Right lobe of liver (tissue), 6 donors: ENCODE measurements around the gene PCYT1B. TPM values are rescaled to one million over a fixed set of nuclear protein-coding genes. Genes with fewer than 3 reads are reported as not detected.

Experiments
- ATAC-seq, 4 donors: fragments of 200-7000 bp; cut with Tn5 transposase; one replicate each; pipeline ENCODE4 v1.9.1; 2020; ENCODE audit warnings: mild to moderate bottlenecking in 4 of 4, moderate library complexity in 4 of 4
- DNase-seq, 3 donors: peaks; one replicate each; pipeline ENCODE4 v3.0.0-alpha.2; 2020
- H3K27ac ChIP-seq, 3 donors: fragments of 200-600 bp; one replicate each; pipeline ENCODE4 v1.8.0; 2022
- H3K27me3 ChIP-seq, 2 donors: fragments of 200-600 bp; one replicate each; pipeline ENCODE4 v1.8.0; 2022
- H3K36me3 ChIP-seq, 4 donors: fragments of 200-600 bp; sonication (generic) in 1 of 4; one replicate each; pipeline versions ENCODE4 v1.5.1 to v1.8.0; 2017 to 2022; ENCODE audit warnings: control low read depth in 1 of 4
- H3K4me1 ChIP-seq, 4 donors: fragments of 200-600 bp; sonication (generic) in 1 of 4; one replicate each; pipeline versions ENCODE4 v1.5.1 to v1.8.0; 2017 to 2022; ENCODE audit warnings: control low read depth in 1 of 4
- H3K4me3 ChIP-seq, 3 donors: fragments of 200-600 bp; one replicate each; pipeline ENCODE4 v1.8.0; 2022
- H3K9me3 ChIP-seq, 4 donors: fragments of 200-600 bp; sonication (generic) in 1 of 4; one replicate each; pipeline versions ENCODE4 v1.5.1 to v1.8.0; 2017 to 2022; ENCODE audit warnings: control low read depth in 1 of 4
- POLR2A ChIP-seq: fragments of 450-650 bp; IDR thresholded peaks from one replicate; pipeline ENCODE4 v1.6.1; 2017; ENCODE audit warnings: antibody characterized with exemption, mild to moderate bottlenecking
- WGBS: methylation state at CpG from one replicate; pipeline ENCODE4 v1.1.6; 2018; ENCODE audit warnings: low coverage, low lambda C conversion rate; ENCODE audit not compliant: insufficient coverage; ENCODE audit errors: missing lambda C conversion rate; 5-methylcytosine and 5-hydroxymethylcytosine counted together
- intact Hi-C, 2 donors: fragments of 100-400 bp; cut with DNase I; formaldehyde crosslinking; loops; one replicate each; pipeline versions ENCODE4 v1.11.2 to v1.14.1; 2022
- total RNA-seq, 6 experiments: library from RNA; depleted of rRNA in 2 of 6; stranded (reverse); fragments of >200 nt in 2 of 6; fragmentation: NEBNext Ultra II Directional in 3 of 6; extraction: Animal tissue kit (Norgen Biotek cat#: 25700) in 3 of 6; gene quantifications; one replicate each; pipeline versions ENCODE4 v1.1.0 to v1.2.4, GENCODE V29; 2016 to 2023
- TF ChIP-seq, protein P1 (sequence below), 4 donors: fragments of 200-600 bp in 3 of 4; fragments of 450-650 bp in 1 of 4; IDR thresholded peaks; one replicate each; pipeline versions ENCODE4 v1.5.1 to v1.8.0; 2016 to 2022; ENCODE audit warnings: antibody characterized with exemption in 4 of 4, mild to moderate bottlenecking in 2 of 4
- donor health status: DM: no; HTN: yes; CAD: no.
- donor health status: DM: no; HTN: no; CAD: no.
- donor health status: DM: no; HTN: no; CAD: no.
- donor health status: DM: no; HTN: yes; CAD: no.
- donor health status: DM: no; HTN: yes; CAD: no.

Gene PCYT1B
- total RNA-seq, 6 experiments from 2014 or later: 0.04 to 0.20 (median 0.08) TPM; not detected in 2

DNA sequence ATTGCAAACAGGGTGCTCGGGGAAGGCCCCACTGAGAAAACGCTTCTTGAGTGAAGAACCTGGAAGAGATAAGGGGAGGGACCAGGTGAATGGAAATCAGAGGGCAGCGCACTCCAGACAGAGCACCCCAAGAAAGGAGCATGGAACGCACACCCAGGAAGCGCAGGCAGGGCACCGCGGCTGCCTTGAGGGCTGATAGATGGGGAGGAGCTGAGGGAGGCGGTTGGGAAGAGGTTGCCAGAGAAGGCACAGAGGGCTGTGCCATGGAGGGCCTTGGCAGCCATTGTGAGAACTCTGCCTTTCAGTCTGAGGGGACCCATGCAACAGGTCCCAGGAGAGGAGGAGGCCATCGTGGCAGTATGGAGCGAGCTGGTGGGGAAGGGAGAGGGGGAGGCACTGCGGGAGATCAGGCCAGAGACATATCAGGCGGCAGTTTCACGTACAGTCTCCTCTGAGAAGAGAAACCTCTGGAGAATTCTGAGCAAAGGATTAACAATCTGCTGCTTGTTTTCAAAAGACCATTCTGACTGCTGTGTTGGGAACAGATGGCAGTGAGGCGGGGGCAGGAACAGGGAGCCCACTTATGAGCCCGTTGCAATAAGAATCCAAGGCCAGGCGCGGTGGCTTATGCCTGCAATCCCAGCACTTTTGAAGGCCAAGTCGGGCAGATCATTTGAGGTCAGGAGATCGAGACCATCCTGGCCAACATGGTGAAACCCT is 83.7 kb downstream of the PCYT1B start:
- TF ChIP-seq, protein P1, sequence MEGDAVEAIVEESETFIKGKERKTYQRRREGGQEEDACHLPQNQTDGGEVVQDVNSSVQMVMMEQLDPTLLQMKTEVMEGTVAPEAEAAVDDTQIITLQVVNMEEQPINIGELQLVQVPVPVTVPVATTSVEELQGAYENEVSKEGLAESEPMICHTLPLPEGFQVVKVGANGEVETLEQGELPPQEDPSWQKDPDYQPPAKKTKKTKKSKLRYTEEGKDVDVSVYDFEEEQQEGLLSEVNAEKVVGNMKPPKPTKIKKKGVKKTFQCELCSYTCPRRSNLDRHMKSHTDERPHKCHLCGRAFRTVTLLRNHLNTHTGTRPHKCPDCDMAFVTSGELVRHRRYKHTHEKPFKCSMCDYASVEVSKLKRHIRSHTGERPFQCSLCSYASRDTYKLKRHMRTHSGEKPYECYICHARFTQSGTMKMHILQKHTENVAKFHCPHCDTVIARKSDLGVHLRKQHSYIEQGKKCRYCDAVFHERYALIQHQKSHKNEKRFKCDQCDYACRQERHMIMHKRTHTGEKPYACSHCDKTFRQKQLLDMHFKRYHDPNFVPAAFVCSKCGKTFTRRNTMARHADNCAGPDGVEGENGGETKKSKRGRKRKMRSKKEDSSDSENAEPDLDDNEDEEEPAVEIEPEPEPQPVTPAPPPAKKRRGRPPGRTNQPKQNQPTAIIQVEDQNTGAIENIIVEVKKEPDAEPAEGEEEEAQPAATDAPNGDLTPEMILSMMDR (IDR thresholded peaks at IDR 0.05): no peak
- no peak for TF ChIP-seq POLR2A
- WGBS: 79% methylated on average over 8 of the region's 19 CpGs

DNA sequence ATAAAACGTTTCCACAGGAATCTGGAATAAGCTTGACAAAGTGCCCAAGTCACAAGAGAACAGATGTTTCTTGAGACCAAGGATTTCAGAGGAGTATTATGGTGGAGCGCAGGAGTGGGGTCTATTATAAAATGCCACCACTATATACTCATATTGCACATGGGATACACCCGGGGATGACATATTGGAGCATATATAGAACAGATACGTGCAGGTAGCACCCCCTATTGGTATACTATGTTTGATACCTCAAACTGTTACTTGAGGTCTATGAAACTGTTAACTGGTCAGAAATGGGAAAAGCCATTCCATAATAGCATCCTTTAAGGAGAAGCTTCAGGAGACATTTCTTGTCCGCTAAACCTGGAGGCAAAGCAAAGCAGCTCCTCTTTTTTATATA is 86.0 kb downstream of the PCYT1B start:
- intact Hi-C loops: no loop called here
- TF ChIP-seq, protein P1 (IDR thresholded peaks at IDR 0.05): peak in 2 of 4 donors; percentile 9
- TF ChIP-seq POLR2A: no peak
- ATAC-seq (peak in 3 of 4 donors; percentile 40 to 50 (median 45)), DNase-seq (no peak)
- 38% methylated on average over 5 of the region's 5 CpGs for WGBS
- Histone ChIP-seq H3K9me3 (no peaks in the 10 kb centered on the region), H3K4me3 (no peak overlapping the region), H3K4me1 (no peaks in the 10 kb centered on the region), H3K27me3 (no peaks in the 10 kb centered on the region), H3K27ac (no peak overlapping the region), H3K36me3 (no peaks in the 10 kb centered on the region)

More for the DNA sequence above, 83.7 kb downstream of the PCYT1B start:
- Histone ChIP-seq H3K4me1 (no peaks in the 10 kb centered on the region), H3K27me3 (no peaks in the 10 kb centered on the region), H3K36me3 (no peaks in the 10 kb centered on the region), H3K4me3 (no peak overlapping the region), H3K9me3 (no peaks in the 10 kb centered on the region), H3K27ac (no peak overlapping the region)
- intact Hi-C loops: no loop called here
- no peak for DNase-seq
- ATAC-seq: no peak

DNA sequence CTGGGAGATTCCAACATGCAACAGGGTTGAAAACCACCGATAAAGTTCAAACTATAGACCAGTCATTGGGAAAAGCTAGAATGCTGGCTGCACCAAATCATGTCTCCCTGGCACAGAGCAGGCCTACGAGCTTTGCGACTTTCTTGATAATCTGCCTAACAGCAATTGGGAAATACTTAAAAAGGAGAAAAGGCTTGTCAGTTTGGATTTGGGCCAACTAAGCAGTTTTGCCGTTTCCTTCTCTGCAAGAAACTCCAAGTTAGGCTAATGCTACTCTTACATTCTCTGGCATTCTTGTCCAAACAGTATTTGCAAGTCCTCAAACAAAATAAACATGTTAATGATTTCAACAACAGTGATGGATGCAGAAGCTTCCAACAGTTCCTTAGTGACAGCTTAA is 94.1 kb downstream of the PCYT1B start:
- no peak for ATAC-seq
- Histone ChIP-seq H3K27ac (no peak overlapping the region), H3K9me3 (no peaks in the 10 kb centered on the region), H3K4me1 (no peaks in the 10 kb centered on the region), H3K36me3 (no peaks in the 10 kb centered on the region), H3K27me3 (no peaks in the 10 kb centered on the region), H3K4me3 (no peak overlapping the region)
- DNase-seq: no peak
- 48% methylated on average over 4 of the region's 4 CpGs for WGBS
- TF ChIP-seq, protein P1 (IDR thresholded peaks at IDR 0.05): no peak
- no peak for TF ChIP-seq POLR2A
- intact Hi-C loops: no loop called here

DNA sequence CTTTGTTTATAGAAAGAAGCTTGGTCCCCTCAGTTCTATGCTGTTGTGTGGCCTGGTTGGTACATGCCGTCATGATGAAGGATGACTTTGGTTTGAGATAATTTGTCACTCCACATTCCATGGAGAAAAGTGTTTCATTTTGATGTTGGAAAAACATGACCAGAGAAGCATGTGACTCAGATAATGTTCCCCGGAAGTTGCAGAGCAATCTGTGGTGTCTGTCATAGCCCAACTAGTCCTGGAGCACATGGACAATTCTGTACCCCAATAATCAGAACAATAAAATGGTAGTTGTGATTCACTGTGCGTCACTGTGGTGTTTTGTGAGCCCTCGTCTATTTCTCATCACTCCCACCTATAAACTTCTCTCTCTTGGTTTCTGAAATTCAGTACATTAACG is 97.0 kb downstream of the PCYT1B start:
- no peak for TF ChIP-seq POLR2A
- TF ChIP-seq, protein P1 (IDR thresholded peaks at IDR 0.05): no peak
- intact Hi-C loops: no loop called here
- 73% methylated on average over 5 of the region's 5 CpGs for WGBS
- H3K36me3 ChIP-seq: no peaks in the 10 kb centered on the region
- no peak for DNase-seq
- H3K4me1 ChIP-seq: no peaks in the 10 kb centered on the region
- H3K27ac ChIP-seq: no peak overlapping the region
- no peaks in the 10 kb centered on the region for H3K27me3 ChIP-seq
- ATAC-seq: no peak
- no peaks in the 10 kb centered on the region for H3K9me3 ChIP-seq
- H3K4me3 ChIP-seq: no peak overlapping the region
